HepG2 (cell line): Measurements from ENCODE around the gene PLIN5. TPM values are rescaled to one million over a fixed set of nuclear protein-coding genes. Genes with fewer than 3 reads are reported as not detected.

Source experiments
- ATAC-seq: fragments of 200-7000 bp; cut with Tn5 transposase; 3 replicates; pipeline ENCODE4 v1.9.1; 2020; ENCODE audit warnings: mild to moderate bottlenecking, moderate library complexity
- BruUV-seq: library from RNA; stranded (reverse); fragments of 400-500 nt; replicated peaks from 2 replicates; lab custom pipeline; 2021; lab: Mats Ljungman, UMichigan
- CTCF ChIA-PET: fragments of 300-600 bp; formaldehyde crosslinking; extraction: SDS; loops from one replicate; lab custom pipeline; 2021; ENCODE audit warnings: low total read pairs, inconsistent platforms, low intra/inter-chr PET ratio; lab: Yijun Ruan, JAX
- POLR2A ChIA-PET: fragments of 350-600 bp; sonication (Branson Sonifier 250); formaldehyde crosslinking; loops from one replicate; lab custom pipeline; 2020; ENCODE audit warnings: antibody characterized with exemption, inconsistent platforms; lab: Yijun Ruan, JAX
- DNase-seq: peaks from one replicate; pipeline ENCODE4 v3.0.0-alpha.2; 2015; ENCODE audit warnings: low spot score
- FAIRE-seq: peaks from 3 replicates; lab custom pipeline; 2011; peaks lifted over from hg19 to GRCh38; lab: Jason Lieb, UNC
- H2AFZ ChIP-seq: one replicate; pipeline ENCODE4 v1.6.1; 2011; ENCODE audit warnings: low read length, inconsistent platforms
- H3K27ac ChIP-seq: fragments of 300-600 bp; 3 replicates; pipeline ENCODE4 v1.8.0; 2011; ENCODE audit warnings: mixed run types, mild to moderate bottlenecking, mixed read lengths, low read length, inconsistent platforms; ENCODE audit not compliant: insufficient read depth; ENCODE audit errors: extremely low read length
- H3K27me3 ChIP-seq, 2 experiments: fragments of 200-600 bp in 1 of 2; 2 replicates in 1 of 2; 3 replicates in 1 of 2; pipeline versions ENCODE4 v1.6.0 to v1.8.0; 2011; ENCODE audit warnings: low read length in 2 of 2, mild to moderate bottlenecking in 2 of 2, moderate library complexity in 2 of 2, inconsistent platforms in 1 of 2; ENCODE audit not compliant: insufficient read depth in 2 of 2, control insufficient read depth in 1 of 2
- H3K36me3 ChIP-seq, 2 experiments: fragments of 200-600 bp in 1 of 2; replicated peaks in 1 of 2; 2 replicates in 1 of 2; 3 replicates in 1 of 2; pipeline versions ENCODE4 v1.5.1 to v1.8.0; 2011; ENCODE audit warnings: low read length in 2 of 2, inconsistent platforms in 1 of 2; ENCODE audit not compliant: insufficient read depth in 2 of 2, control insufficient read depth in 1 of 2
- H3K4me1 ChIP-seq: 2 replicates; pipeline ENCODE4 v1.5.1; 2012; ENCODE audit warnings: low read length, inconsistent platforms; ENCODE audit not compliant: insufficient read depth
- H3K4me2 ChIP-seq: 2 replicates; pipeline ENCODE4 v1.6.0; 2011; ENCODE audit warnings: low read depth, low read length, inconsistent platforms
- H3K4me3 ChIP-seq, 3 experiments: fragments of 200-600 bp in 1 of 3; sonication (generic), shearing (Covaris generic) in 1 of 3; replicated peaks in 1 of 3; 2 replicates each; pipeline ENCODE4 v1.5.1; 2011 to 2016; ENCODE audit warnings: low read length in 3 of 3, inconsistent platforms in 2 of 3, low read depth in 2 of 3, mild to moderate bottlenecking in 2 of 3, control low read depth in 1 of 3, mixed read lengths in 1 of 3; ENCODE audit not compliant: insufficient read depth in 1 of 3
- H3K79me2 ChIP-seq: one replicate; pipeline ENCODE4 v1.6.1; 2011; ENCODE audit warnings: low read length, inconsistent platforms; ENCODE audit not compliant: insufficient read depth
- H3K9ac ChIP-seq: 2 replicates; pipeline ENCODE4 v1.6.0; 2011; ENCODE audit warnings: mild to moderate bottlenecking, low read depth, low read length, inconsistent platforms; ENCODE audit not compliant: insufficient read depth
- H3K9me3 ChIP-seq: 2 replicates; pipeline ENCODE4 v1.5.1; 2012; ENCODE audit warnings: mild to moderate bottlenecking, low read length
- H4K20me1 ChIP-seq: 2 replicates; pipeline ENCODE4 v1.6.0; 2011; ENCODE audit warnings: inconsistent platforms, mild to moderate bottlenecking, low read length, moderate library complexity; ENCODE audit not compliant: insufficient read depth
- PHF8 ChIP-seq: sonication (generic); formaldehyde crosslinking; IDR thresholded peaks from 2 replicates; pipeline ENCODE4 v1.5.0; 2020; ENCODE audit warnings: missing genetic modification reagents
- TCF7 ChIP-seq: sonication (generic); IDR thresholded peaks from 2 replicates; pipeline ENCODE4 v1.6.1; 2016; ENCODE audit warnings: antibody characterized with exemption, low read depth
- U2AF1 ChIP-seq: fragments of 200-400 bp; formaldehyde crosslinking; optimal IDR thresholded peaks from 2 replicates; pipeline ENCODE3; 2017; ENCODE audit warnings: mild to moderate bottlenecking, low read depth, low read length
- ZNF121 ChIP-seq: sonication (generic); formaldehyde crosslinking; IDR thresholded peaks from 2 replicates; pipeline ENCODE4 v1.5.0; 2020; ENCODE audit warnings: mild to moderate bottlenecking, missing genetic modification reagents
- ZNF792 ChIP-seq: IDR thresholded peaks from 2 replicates; pipeline ENCODE4 v1.6.1; 2016
- WGBS: methylation state at CpG from one replicate; pipeline ENCODE4 v1.1.6; 2017; ENCODE audit warnings: low lambda C conversion rate; 5-methylcytosine and 5-hydroxymethylcytosine counted together
- in situ Hi-C: cut with HindIII; loops from 2 replicates; pipeline ENCODE4 v1.10.0; 2017; ENCODE audit warnings: low pct_unique_long_range_greater_than_20kb; ENCODE audit not compliant: extremely low pct_ligation_motif_present
- intact Hi-C: fragments of 100-400 bp; cut with micrococcal nuclease; formaldehyde crosslinking; loops from one replicate; pipeline ENCODE4 v1.10.0; 2022; ENCODE audit not compliant: unreplicated experiment
- polyA plus RNA-seq, 8 experiments: library from polyadenylated mRNA; depleted of rRNA in 3 of 8; stranded (reverse) in 7 of 8; unstranded in 1 of 8; fragments of >200 nt; fragmentation: Illumina TruSeq in 4 of 8; extraction: Trizol in 4 of 8; gene quantifications; 2 replicates each; pipeline versions ENCODE4 v1.2.1 to v1.2.3, GENCODE V29; 2011 to 2016; ENCODE audit warnings: low read depth in 4 of 8, missing spikeins in 1 of 8, mixed read lengths in 1 of 8; ENCODE audit not compliant: insufficient read depth in 1 of 8
- total RNA-seq, 5 experiments: library from RNA; depleted of rRNA; stranded (reverse); fragments of >200 nt; fragmentation: Illumina TruSeq; extraction: Trizol; gene quantifications; 2 replicates each; pipeline ENCODE4 v1.2.3, GENCODE V29; 2016; ENCODE audit warnings: low read depth in 1 of 5
- TF ChIP-seq, protein P1 (sequence below), 2 experiments: fragments of 450-650 bp in 1 of 2; sonication (generic) in 1 of 2; formaldehyde crosslinking in 1 of 2; IDR thresholded peaks; 2 replicates each; pipeline versions ENCODE4 v1.6.1 to v1.8.0; 2016 to 2022; ENCODE audit warnings: antibody characterized with exemption in 1 of 2, mild to moderate bottlenecking in 1 of 2, missing genetic modification reagents in 1 of 2
- TF ChIP-seq, protein P2 (sequence below): IDR thresholded peaks from 2 replicates; pipeline ENCODE4 v1.6.1; 2016; ENCODE audit warnings: mild to moderate bottlenecking
- TF ChIP-seq, protein P3 (sequence below): sonication (generic); formaldehyde crosslinking; IDR thresholded peaks from 2 replicates; pipeline ENCODE4 v1.5.0; 2020; ENCODE audit warnings: mild to moderate bottlenecking, missing genetic modification reagents
- TF ChIP-seq, protein P4 (sequence below): sonication (generic); formaldehyde crosslinking; IDR thresholded peaks from 2 replicates; pipeline ENCODE4 v1.9.0; 2022; ENCODE audit warnings: missing genetic modification reagents, mild to moderate bottlenecking, borderline replicate concordance

PLIN5 gene
- total and polyA plus RNA-seq, 2 of the 13 experiments (the other 11 are each of a cell fraction or from before 2014, with no cell fraction given), result 1.8 to 4.8 TPM

DNA sequence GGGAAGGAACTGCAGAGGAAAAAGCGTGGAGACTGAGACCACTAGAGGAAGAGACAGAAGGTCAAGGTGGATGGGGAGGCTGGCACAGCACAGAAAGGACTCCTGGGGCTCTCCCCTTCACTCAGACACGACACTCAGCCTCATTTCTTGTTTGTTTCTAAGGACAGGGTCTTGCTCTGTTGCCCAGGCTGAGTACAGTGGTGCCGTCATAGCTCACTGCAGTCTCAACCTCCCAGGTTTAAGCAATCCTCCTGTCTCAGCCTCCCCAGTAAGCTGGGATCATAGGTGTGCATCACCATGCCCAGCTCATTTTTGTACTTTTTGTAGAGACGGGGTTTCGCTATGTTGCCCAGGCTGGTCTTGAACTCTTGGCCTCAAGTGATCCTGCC is 35.9 kb upstream of the PLIN5 start:
- no peak for FAIRE-seq
- peaks cover 60% of the 10 kb centered on the region for H3K79me2 ChIP-seq
- 98% methylated on average over 5 of the region's 5 CpGs for WGBS

More for the DNA sequence above, 35.9 kb upstream of the PLIN5 start:
- no peak overlapping the region for H3K9ac ChIP-seq
- peaks cover 5 to 9% of the 10 kb centered on the region in 2 experiments; a peak in 4 of 5 replicates for H3K36me3 ChIP-seq
- no peak for ATAC-seq
- in situ Hi-C loops, result no loop called here
- no peak overlapping the region for H2AFZ ChIP-seq
- TF ChIP-seq PHF8 (CRISPR knock-in tag) (no peak), ZNF792 (CRISPR knock-in tag) (no peak), ZNF121 (0 out of 2 replicates have a peak, but pooled peaks have one; percentile 24), U2AF1 (no peak), TCF7 (no peak)
- TF ChIP-seq, protein P1, sequence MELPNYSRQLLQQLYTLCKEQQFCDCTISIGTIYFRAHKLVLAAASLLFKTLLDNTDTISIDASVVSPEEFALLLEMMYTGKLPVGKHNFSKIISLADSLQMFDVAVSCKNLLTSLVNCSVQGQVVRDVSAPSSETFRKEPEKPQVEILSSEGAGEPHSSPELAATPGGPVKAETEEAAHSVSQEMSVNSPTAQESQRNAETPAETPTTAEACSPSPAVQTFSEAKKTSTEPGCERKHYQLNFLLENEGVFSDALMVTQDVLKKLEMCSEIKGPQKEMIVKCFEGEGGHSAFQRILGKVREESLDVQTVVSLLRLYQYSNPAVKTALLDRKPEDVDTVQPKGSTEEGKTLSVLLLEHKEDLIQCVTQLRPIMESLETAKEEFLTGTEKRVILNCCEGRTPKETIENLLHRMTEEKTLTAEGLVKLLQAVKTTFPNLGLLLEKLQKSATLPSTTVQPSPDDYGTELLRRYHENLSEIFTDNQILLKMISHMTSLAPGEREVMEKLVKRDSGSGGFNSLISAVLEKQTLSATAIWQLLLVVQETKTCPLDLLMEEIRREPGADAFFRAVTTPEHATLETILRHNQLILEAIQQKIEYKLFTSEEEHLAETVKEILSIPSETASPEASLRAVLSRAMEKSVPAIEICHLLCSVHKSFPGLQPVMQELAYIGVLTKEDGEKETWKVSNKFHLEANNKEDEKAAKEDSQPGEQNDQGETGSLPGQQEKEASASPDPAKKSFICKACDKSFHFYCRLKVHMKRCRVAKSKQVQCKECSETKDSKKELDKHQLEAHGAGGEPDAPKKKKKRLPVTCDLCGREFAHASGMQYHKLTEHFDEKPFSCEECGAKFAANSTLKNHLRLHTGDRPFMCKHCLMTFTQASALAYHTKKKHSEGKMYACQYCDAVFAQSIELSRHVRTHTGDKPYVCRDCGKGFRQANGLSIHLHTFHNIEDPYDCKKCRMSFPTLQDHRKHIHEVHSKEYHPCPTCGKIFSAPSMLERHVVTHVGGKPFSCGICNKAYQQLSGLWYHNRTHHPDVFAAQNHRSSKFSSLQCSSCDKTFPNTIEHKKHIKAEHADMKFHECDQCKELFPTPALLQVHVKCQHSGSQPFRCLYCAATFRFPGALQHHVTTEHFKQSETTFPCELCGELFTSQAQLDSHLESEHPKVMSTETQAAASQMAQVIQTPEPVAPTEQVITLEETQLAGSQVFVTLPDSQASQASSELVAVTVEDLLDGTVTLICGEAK (IDR thresholded peaks at IDR 0.05), result no peak
- TF ChIP-seq, protein P1 (CRISPR knock-in tag; IDR thresholded peaks at IDR 0.05), result no peak
- TF ChIP-seq, protein P2, sequence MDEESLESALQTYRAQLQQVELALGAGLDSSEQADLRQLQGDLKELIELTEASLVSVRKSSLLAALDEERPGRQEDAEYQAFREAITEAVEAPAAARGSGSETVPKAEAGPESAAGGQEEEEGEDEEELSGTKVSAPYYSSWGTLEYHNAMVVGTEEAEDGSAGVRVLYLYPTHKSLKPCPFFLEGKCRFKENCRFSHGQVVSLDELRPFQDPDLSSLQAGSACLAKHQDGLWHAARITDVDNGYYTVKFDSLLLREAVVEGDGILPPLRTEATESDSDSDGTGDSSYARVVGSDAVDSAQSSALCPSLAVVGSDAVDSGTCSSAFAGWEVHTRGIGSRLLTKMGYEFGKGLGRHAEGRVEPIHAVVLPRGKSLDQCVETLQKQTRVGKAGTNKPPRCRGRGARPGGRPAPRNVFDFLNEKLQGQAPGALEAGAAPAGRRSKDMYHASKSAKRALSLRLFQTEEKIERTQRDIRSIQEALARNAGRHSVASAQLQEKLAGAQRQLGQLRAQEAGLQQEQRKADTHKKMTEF (CRISPR knock-in tag), result no peak
- TF ChIP-seq, protein P3, sequence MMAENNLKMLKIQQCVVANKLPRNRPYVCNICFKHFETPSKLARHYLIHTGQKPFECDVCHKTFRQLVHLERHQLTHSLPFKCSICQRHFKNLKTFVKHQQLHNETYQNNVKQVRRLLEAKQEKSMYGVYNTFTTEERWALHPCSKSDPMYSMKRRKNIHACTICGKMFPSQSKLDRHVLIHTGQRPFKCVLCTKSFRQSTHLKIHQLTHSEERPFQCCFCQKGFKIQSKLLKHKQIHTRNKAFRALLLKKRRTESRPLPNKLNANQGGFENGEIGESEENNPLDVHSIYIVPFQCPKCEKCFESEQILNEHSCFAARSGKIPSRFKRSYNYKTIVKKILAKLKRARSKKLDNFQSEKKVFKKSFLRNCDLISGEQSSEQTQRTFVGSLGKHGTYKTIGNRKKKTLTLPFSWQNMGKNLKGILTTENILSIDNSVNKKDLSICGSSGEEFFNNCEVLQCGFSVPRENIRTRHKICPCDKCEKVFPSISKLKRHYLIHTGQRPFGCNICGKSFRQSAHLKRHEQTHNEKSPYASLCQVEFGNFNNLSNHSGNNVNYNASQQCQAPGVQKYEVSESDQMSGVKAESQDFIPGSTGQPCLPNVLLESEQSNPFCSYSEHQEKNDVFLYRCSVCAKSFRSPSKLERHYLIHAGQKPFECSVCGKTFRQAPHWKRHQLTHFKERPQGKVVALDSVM (CRISPR knock-in tag), result 0 out of 2 replicates have a peak, but pooled peaks have one; percentile 12
- TF ChIP-seq, protein P4, sequence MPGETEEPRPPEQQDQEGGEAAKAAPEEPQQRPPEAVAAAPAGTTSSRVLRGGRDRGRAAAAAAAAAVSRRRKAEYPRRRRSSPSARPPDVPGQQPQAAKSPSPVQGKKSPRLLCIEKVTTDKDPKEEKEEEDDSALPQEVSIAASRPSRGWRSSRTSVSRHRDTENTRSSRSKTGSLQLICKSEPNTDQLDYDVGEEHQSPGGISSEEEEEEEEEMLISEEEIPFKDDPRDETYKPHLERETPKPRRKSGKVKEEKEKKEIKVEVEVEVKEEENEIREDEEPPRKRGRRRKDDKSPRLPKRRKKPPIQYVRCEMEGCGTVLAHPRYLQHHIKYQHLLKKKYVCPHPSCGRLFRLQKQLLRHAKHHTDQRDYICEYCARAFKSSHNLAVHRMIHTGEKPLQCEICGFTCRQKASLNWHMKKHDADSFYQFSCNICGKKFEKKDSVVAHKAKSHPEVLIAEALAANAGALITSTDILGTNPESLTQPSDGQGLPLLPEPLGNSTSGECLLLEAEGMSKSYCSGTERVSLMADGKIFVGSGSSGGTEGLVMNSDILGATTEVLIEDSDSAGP (CRISPR knock-in tag), result 0 out of 2 replicates have a peak, but pooled peaks have one; percentile 15
- TF ChIP-seq, all 625 proteins: peak for 3
- Histone ChIP-seq H3K4me3 (no peak overlapping the region), H3K4me1 (peaks cover 11% of the 10 kb centered on the region), H3K27ac (no peak overlapping the region), H3K4me2 (no peak overlapping the region), H4K20me1 (peaks cover 48% of the 10 kb centered on the region), H3K9me3 (no peaks in the 10 kb centered on the region), H3K27me3 (no peaks in the 10 kb centered on the region)
- POLR2A ChIA-PET, result no interaction called here
- no TSS peak for BruUV-seq
- CTCF ChIA-PET, result no interaction called here
- DNase-seq, result no peak
- intact Hi-C loops, result no loop called here
